NCI-H146 treated with DMSO at 0.1 percent for 48 hours (cell line): ENCODE data around the gene NEK10.
"Not testable (repeated sequence)": the region's sequence is repeated elsewhere in the genome, so short reads cannot be mapped to it uniquely, and the experiment has no call there.

Experiments
- DNase-seq: peaks from one replicate; lab custom pipeline; 2025; ENCODE audit not compliant: unreplicated experiment; lab: John Stamatoyannopoulos, UW

NEK10 gene

GRCh38 chr3:27368831-27369607 is at the start of gene NEK10:
Gene NEK10 (minus strand): TSS chr3:27369383. CDS start chr3:27352882, 16,501 bp downstream.
- DNase-seq: peak; percentile 65

- DNase-seq: no peak
Measured at GRCh38 chr3:27415202-27415601, 46.0 kb upstream of the NEK10 start.

- no peak for DNase-seq
Measured at GRCh38 chr3:27392950-27393679, 23.9 kb upstream of the NEK10 start.

GRCh38 chr3:27392414-27392813 is 23.2 kb upstream of the NEK10 start:
- DNase-seq: not testable (repeated sequence)

- no peak for DNase-seq
Measured at GRCh38 chr3:27391796-27392195, 22.6 kb upstream of the NEK10 start.

- DNase-seq: no peak
Measured at GRCh38 chr3:27387625-27388024, 18.4 kb upstream of the NEK10 start.

GRCh38 chr3:27385504-27385903 is 16.3 kb upstream of the NEK10 start:
- no peak for DNase-seq

- DNase-seq: no peak
Measured at GRCh38 chr3:27384191-27384590, 15.0 kb upstream of the NEK10 start.

GRCh38 chr3:27380433-27381357 is 11.5 kb upstream of the NEK10 start:
- DNase-seq: no peak

- DNase-seq: no peak
Measured at GRCh38 chr3:27378331-27378730, 9.1 kb upstream of the NEK10 start.

GRCh38 chr3:27376109-27376772 is 7.1 kb upstream of the NEK10 start:
- no peak for DNase-seq

- no peak for DNase-seq
Measured at GRCh38 chr3:27366062-27366591, 3.1 kb downstream of the NEK10 start.

- DNase-seq: peak; percentile 89
Measured at GRCh38 chr3:27360113-27361078, 8.8 kb downstream of the NEK10 start.

- peak; percentile 33 for DNase-seq
Measured at GRCh38 chr3:27358372-27358771, 10.8 kb downstream of the NEK10 start.

GRCh38 chr3:27357665-27358258 is 11.4 kb downstream of the NEK10 start:
- peak; percentile 40 for DNase-seq

- DNase-seq: no peak
Measured at GRCh38 chr3:27356976-27357375, 12.2 kb downstream of the NEK10 start.

- no peak for DNase-seq
Measured at GRCh38 chr3:27354588-27355203, 14.5 kb downstream of the NEK10 start.

GRCh38 chr3:27354161-27354560 is 15.0 kb downstream of the NEK10 start:
- no peak for DNase-seq

GRCh38 chr3:27353221-27353620 is 16.0 kb downstream of the NEK10 start:
- DNase-seq: no peak
